Colon (tissue), 2 donors: ENCODE data around the gene PSPN.

ENCODE experiments used
- FAIRE-seq: peaks from 2 replicates; lab custom pipeline; 2012; peaks lifted over from hg19 to GRCh38; lab: Jason Lieb, UNC
- donor health status: control.
- donor health status: control.

The PSPN gene

GRCh38 chr19:6375411-6376010, at the start of gene PSPN:
Gene PSPN (minus strand): TSS chr19:6375933. CDS start chr19:6375849, 84 bp downstream.
- FAIRE-seq: no peak

DNA sequence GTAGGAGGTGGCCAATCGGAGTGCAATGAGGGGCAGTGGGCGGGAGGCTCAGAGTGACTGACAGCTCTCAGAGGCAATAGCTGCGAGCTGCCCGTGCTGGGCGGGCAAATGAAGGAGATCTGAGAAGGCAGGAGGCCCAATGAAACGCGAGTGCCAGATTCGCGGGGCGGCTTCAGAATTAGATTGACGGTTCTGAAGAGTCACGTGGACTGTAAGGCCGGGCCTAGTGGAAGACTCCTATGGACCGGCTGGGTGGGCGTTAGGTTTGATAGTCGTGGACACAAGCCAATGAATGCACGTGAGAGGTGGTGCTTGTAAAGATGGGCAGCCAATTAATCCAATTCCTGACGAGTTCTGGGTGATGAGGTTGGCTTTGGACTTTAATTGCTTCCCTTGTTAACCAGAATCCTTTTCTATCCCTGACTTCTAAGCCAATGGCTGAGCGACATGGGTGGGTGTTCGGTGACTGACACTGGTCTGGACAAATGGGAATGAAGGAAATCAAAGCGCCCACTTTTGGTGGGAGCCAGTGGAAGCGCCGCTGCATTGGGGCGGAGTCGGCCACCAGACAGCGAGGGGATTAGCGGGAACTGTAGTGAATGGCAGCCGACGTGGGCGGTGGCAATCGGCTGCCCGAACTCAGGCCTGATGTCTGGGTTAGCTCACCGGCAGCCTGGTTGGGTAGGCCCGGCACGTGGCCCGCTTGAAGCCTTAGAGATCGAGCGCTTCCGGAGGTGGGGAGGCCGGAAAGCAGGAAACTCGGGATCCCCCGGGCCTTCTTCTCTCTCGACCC, 49.4 kb upstream of the PSPN start:
- peak; percentile 99 for FAIRE-seq

DNA sequence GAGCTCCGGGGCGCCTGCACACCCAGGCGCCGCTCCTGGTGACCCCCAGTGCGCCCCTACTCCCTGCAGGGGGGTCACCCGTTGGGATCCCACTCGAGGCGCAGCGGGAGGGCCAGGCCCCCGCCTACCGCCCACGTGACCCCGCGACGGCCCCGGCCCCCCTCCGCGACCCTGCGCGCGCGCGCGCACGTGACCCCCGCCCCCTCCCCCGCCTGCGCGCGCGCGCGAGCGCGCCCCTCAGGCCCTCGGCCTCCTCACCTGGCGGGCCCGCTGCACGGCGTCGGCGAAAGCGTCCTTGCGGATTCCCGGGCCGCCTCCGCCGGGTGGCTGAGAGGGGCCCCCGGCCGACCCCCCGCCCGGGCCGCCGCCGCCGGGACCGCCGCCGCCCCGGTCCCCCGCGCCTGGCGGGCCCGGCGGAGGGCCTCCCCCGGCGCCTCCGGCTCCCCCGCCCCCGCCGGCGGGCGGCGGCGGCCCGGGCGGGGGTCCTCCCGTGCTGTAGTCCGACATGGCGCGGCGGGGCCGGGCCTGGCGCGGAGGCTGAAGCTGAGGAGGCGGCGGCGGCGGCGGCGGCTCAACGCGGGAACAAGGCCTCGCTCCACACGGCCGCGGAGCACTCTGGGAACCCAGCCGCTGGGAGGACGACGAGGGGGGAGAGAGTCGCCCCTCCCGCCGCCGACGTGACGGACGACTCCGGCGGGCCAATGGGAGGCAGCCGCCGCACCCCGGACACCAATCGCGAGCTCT, 48.6 kb upstream of the PSPN start, which contains the start of gene KHSRP:
TSS of gene KHSRP (minus strand) at position 617 of the 744 bp plus-strand sequence. CDS start at position 507, 110 bp downstream.
- no peak for FAIRE-seq

- no peak for FAIRE-seq
These were observed 47.9 kb upstream of the PSPN start for GRCh38 chr19:6423499-6424194.

DNA sequence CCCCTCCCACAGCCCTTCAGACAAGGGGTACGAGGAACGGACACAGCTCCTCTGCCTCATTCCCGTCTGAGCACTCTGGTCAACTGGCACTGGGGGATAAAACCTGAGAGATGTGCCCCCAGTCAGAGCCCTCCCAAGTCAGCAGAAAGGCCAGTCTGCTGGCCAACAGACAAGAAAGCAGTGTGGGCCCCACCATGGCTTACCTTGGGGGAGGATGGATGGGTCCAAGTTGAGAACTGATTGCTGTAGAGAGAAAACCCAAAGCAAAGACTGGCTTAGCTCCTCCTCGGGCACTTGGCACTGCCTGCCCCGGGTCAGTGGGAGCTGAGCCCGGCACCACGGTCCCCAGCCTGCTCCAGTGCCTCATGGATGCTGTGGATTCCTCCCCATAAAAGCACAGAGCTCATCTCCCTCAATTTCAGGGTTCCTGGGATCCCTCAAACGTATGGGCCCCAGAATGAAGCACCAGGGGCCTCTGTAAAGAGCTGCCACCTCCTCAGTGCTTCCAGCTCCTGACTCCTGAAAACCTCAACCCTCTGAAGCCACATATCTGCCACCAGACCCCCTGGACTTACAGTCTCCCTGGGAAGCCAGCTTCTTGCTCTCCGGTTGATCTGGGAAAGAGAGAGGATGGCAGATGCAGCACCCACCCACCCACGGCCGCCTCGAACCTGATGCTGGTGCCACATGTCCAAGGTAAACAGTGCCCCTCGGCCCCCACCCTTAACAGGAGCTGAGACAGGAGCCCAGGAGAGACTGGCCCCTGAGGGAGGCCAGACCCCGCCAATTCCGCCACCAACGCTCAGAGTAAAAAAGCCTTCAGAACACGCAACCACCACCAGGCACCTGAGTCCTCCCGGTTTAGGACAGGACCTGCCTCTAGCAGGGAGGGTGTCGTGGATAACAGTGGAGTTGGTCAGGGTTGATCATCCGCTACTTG, 45.6 kb upstream of the PSPN start:
- FAIRE-seq: no peak

DNA sequence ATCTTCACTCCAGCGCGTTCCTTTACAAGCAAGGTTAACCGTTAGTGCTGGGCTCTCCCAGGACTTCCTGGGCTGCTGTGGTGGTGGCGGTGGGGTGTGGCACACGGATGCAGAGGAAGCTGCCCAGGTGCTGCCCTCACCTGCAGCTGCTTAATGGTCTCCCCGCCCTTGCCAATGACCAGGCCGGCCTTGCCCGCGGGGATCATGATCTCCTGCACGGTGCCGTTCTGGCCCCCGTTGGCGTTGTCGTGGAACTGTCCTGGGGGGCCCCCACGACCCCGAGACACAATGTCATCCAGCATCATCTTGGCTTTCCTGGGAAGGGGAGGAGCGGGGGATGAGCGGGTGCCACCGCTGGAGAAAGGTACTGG, 42.8 kb upstream of the PSPN start:
- no peak for FAIRE-seq

DNA sequence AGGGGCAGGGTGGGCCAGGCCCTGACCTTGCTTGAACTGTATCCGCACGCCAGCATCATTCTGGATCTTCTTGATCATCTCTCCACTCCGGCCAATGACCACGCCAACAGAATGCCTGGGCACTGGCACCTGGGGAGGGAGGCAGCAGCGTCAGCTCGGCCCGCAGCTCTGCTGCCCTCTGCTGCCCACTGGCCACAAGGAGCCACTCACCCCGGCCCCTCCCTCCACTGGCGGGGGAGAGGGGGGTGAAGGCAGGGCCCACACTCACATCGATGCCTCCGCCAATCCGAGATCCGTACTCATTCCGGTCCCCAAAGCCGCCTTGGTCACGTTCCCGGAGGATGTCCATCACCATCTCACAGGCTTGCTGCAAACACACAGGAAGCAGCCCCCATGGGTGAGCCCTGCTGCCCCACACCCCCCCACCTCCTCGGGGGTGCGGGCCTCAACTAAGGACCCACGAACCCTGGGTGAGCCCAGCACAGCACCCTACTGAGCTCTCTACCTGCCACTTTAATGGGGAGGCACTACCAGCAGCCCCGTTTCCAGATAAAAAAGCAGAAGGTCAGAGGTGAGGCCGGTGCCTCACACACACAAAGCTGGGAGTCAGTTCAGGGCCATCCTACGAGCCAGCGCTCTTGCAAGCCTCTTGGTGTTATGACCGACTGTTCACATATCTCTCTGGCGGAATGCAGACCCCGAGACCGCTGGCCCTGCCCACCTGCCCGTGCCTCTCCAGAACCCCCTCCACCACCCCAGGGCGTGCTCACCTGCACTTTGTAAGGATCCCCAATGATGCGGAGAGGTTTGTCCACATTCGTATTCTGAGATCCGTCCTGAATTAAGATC, 42.2 kb upstream of the PSPN start:
- no peak for FAIRE-seq

- no peak for FAIRE-seq
These were observed 41.1 kb upstream of the PSPN start for GRCh38 chr19:6416658-6417405.

DNA sequence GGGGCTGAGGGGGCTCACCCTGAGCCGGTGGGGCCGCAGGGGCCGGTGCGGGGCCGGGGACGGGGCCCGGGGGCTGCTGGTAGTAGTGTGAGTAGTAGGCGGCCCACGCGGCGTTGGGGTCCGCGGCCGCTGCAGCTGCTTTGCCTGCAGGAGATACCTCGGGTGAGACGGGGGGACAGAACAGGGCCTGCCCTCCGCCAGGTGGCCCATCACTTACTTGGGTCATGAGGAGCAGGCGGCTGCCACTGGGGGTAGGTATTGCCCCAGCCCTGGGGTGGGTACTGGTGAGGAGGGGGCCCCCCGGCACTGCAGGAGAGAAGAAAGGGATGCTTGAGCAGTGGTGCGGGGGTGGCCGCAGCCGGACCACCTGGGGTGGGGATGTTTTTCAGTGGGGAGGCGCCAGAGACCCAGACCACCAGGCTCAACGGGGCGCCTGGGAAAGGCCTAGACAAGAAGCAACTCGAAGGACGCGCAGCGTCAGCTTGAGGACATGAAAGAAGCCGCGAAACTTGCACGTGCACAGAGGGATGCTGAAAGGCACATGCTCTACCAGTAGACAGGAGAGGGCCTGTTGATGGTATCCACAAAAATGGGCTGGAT, 40.0 kb upstream of the PSPN start:
- no peak for FAIRE-seq

GRCh38 chr19:6414793-6415590, 39.3 kb upstream of the PSPN start:
- no peak for FAIRE-seq

DNA sequence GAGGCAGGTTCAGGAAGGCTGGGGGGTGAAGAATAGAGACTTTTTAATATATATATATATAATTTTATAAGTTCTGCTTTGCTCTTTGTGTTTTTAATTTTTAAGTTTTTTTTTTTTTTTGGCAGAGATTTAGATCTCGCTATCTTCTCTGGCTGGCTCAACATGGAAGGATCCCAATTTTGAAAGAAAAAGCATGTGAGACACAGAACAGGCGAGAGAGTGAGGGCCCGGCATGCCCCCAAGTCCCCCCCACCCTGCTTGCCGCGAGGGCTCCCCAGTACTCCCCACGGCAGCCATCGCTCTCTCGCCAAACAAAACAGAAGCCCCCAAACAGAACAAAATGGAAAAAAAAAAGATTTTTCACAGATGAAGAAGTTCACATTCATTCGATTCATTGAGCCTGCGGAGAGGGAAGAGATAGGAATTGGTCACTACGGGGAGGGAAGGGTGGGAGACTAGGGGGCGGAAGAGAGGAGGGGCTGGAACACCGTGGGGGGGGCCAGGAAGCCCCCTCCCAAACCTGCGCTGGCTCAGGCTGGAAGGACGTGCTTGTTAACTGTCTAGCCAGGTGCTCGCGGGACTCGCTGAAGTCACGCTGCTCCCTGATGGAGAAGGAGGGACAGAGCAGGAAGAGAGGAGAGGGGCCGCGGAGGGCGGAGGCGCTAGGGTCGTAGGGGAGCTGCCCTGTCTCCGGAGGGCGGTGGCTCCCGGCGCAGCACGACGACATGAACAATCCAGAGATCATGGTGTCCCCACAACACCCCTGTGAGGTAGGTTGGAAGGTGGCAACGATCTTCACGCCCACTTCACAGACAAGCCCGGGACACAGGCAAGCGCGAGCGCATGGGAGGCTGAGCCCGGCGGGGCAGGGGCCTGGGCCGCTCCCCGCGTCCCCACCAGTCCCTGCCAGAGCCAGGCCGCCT, 38.2 kb upstream of the PSPN start:
- no peak for FAIRE-seq

DNA sequence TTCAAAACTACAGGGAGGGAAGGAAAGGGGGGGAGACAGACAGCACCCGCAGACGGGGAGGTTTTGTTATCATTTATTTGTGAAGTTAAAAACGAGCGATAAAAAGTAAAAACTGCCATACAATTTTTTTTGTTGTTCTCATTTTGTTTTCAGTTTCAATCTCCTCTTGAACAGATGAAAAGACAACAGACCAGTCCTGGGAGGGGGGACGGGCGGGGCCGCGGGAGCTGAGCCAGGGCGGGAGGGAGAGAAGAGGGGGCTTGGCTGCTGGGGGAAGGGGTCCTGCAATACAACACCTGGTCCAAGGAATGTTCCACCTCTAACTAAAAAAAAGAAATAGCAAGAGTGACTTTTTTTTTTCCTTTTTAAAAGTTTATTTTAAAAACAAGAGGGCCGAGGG, 37.6 kb upstream of the PSPN start:
- FAIRE-seq: no peak

- no peak for FAIRE-seq
These were observed 36.8 kb upstream of the PSPN start for GRCh38 chr19:6412447-6413091.

GRCh38 chr19:6412061-6412446, 36.3 kb upstream of the PSPN start:
- no peak for FAIRE-seq

DNA sequence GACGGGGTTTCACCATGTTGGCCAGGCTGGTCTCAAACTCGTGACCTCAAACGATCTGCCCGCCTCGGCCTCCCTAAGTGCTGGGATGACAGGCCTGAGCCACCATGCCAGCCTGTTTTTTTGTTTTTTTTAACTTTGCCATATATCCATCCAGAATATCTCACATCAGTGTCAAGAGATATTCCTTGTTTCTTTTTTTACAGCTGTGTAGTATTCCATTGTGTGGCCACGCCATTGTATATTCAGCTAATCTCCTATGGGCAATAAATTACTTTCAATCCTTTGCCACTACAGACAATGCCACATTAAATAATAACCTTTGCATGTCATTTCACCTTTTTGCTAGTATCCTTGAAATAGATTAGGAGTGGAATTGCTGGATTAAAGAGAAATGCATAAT, 33.6 kb upstream of the PSPN start:
- FAIRE-seq: no peak

GRCh38 chr19:6406401-6406800, 30.7 kb upstream of the PSPN start:
- no peak for FAIRE-seq
